ENCODE measurements around the gene CTSL.

The CTSL gene

DNA sequence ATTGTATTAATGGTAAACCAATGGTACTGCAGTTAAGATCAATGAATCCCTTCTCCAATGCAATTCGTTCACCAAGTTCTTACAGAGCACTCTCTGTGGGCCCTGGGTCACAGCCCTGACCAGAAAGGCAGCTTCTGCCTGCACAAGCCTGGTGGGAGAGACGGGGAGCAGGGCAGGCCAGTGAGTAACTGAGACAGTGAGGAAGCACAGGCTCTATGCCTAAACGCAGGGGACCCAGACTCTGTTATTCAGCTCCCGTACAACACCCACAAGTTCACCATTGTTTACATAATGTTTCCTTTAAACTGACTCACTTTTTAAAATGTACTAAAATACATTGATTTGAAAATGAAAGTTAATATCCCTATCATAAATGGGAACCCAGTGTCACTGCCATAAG lies 40.5 kb upstream of the CTSL start:
- DNase-seq (ENCODE audit: low read depth), result no peak
- H3K4me3 ChIP-seq (ENCODE audit: low read depth, low read length), result no peak overlapping the region
- TF ChIP-seq, protein P1, sequence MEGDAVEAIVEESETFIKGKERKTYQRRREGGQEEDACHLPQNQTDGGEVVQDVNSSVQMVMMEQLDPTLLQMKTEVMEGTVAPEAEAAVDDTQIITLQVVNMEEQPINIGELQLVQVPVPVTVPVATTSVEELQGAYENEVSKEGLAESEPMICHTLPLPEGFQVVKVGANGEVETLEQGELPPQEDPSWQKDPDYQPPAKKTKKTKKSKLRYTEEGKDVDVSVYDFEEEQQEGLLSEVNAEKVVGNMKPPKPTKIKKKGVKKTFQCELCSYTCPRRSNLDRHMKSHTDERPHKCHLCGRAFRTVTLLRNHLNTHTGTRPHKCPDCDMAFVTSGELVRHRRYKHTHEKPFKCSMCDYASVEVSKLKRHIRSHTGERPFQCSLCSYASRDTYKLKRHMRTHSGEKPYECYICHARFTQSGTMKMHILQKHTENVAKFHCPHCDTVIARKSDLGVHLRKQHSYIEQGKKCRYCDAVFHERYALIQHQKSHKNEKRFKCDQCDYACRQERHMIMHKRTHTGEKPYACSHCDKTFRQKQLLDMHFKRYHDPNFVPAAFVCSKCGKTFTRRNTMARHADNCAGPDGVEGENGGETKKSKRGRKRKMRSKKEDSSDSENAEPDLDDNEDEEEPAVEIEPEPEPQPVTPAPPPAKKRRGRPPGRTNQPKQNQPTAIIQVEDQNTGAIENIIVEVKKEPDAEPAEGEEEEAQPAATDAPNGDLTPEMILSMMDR (IDR thresholded peaks at IDR 0.05; ENCODE audit: low read depth, low read length), result no peak
- TF ChIP-seq POLR2A (IDR thresholded peaks at IDR 0.05; ENCODE audit: extremely low read depth, insufficient read length) (no peak), MYC (IDR thresholded peaks at IDR 0.05; ENCODE audit: low read depth, low read length) (no peak)
- TF ChIP-seq, protein P2, sequence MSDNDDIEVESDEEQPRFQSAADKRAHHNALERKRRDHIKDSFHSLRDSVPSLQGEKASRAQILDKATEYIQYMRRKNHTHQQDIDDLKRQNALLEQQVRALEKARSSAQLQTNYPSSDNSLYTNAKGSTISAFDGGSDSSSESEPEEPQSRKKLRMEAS (IDR thresholded peaks at IDR 0.05; ENCODE audit: low read depth, low read length), result no peak

DNA sequence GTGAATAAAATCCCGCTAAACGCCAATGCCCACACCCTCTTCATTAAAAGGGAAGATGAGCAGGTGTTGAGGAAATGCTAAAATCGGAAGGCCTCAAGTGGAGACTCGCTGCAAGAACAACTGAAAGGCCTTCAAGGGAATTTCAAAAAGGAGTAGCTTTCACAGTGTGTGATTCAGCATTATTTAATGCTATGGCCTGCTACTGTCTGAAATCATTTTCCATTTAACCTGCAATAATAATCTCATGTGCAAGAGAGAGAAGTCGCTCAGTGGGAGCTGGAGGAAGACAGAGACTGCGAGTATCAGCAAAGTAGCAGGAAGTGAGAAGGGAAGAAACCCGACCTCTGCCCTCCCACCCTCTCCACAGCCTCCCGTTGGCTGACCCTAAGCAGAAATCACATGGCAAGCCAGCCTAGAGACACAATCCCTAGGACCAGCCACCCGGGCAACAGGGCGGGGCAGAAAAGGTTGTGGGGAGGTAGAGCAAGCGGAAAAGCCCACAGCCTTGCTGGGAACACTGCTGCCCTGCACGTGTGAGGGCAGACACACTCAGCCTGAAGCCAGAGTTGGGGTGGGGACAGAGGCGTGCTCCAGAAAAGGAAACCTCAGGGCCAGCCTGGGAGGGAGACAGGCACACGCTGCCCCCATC lies 39.9 kb upstream of the CTSL start:
- DNase-seq (ENCODE audit: low read depth), result no peak
- TF ChIP-seq, protein P2 (IDR thresholded peaks at IDR 0.05; ENCODE audit: low read depth, low read length), result no peak
- TF ChIP-seq MYC (IDR thresholded peaks at IDR 0.05; ENCODE audit: low read depth, low read length) (no peak), POLR2A (IDR thresholded peaks at IDR 0.05; ENCODE audit: extremely low read depth, insufficient read length) (no peak)
- TF ChIP-seq, protein P1 (IDR thresholded peaks at IDR 0.05; ENCODE audit: low read depth, low read length), result no peak
- no peak overlapping the region for H3K4me3 ChIP-seq (ENCODE audit: low read depth, low read length)

DNA sequence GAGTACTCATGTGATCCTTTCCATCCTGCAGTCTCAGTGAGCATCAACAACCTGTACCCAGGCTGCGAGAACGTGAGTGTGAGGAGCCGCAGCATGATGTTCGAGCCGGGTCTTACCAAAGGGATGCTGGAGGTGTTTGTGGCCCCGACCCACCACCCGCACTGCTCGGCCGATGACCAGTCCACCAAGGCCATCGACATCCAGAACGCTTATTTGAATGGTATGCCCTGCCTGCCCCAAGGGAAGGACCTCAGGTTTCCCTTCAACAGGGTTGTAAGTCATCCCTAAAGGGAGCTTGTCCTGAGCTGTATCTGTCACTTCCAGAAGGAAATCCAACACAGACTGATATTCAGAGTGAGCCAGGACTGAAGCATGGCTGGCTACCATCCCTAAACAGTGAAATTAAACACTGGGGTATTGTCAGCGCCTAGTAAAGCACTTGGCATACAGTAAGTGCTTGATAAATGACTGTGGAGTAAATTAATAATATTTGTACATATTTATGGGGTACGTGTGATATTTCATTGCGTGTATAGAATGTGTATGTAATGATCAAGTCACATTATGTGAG lies 39.3 kb upstream of the CTSL start:
- TF ChIP-seq, protein P2 (IDR thresholded peaks at IDR 0.05; ENCODE audit: low read depth, low read length), result no peak
- TF ChIP-seq POLR2A (IDR thresholded peaks at IDR 0.05; ENCODE audit: extremely low read depth, insufficient read length) (no peak), MYC (IDR thresholded peaks at IDR 0.05; ENCODE audit: low read depth, low read length) (no peak)
- TF ChIP-seq, protein P1 (IDR thresholded peaks at IDR 0.05; ENCODE audit: low read depth, low read length), result no peak
- no peak overlapping the region for H3K4me3 ChIP-seq (ENCODE audit: low read depth, low read length)
- no peak for DNase-seq (ENCODE audit: low read depth)

DNA sequence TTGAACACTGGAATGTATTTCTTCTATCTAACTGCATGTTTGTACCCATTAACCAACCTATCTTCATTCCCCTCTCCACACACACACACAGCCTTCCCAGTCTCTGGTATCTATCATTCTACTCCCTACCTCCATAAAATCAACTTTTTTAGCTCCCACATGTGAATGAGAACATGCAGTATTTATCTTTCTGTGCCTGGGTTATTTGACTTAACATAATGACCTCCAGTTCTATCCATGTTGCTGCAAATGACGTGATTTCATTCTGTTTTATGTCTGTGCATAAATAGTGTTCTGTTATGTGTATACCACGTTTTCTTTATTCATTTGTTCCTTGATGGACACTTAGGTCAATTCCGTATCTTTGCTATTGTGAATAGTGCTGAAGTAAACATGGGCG lies 38.7 kb upstream of the CTSL start:
- TF ChIP-seq, protein P1 (IDR thresholded peaks at IDR 0.05; ENCODE audit: low read depth, low read length), result no peak
- TF ChIP-seq POLR2A (IDR thresholded peaks at IDR 0.05; ENCODE audit: extremely low read depth, insufficient read length), result no peak
- TF ChIP-seq MYC (IDR thresholded peaks at IDR 0.05; ENCODE audit: low read depth, low read length), result no peak
- TF ChIP-seq, protein P2 (IDR thresholded peaks at IDR 0.05; ENCODE audit: low read depth, low read length), result no peak
- H3K4me3 ChIP-seq (ENCODE audit: low read depth, low read length), result no peak overlapping the region
- no peak for DNase-seq (ENCODE audit: low read depth)

DNA sequence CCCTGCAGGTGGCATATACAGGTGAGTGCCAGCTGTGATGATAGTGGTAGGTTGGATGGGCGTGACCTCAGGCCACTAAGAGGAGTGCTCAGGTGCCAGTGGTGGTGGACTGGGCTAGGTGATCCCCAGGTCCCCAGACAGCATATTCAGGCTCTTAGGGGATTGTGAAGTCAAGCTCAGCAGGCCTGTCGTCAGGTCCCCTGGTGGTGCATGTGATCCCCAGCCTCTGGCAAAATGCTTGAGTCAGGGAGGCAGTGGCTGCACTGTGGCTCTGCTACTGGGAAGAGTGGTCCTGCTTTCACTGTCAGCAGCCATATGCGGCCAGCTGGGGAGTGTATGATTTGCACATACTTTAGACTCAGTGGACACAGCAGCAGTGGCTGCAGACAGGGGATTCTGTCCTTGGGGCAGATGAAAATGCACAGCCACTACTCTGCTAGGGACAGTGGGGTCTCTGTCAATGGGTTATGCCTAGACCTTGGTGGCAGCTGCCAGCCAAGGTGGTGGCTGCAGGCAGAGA lies 31.6 kb upstream of the CTSL start:
- no peak for DNase-seq (ENCODE audit: low read depth)
- no peak overlapping the region for H3K4me3 ChIP-seq (ENCODE audit: low read depth, low read length)
- TF ChIP-seq, protein P2 (IDR thresholded peaks at IDR 0.05; ENCODE audit: low read depth, low read length), result no peak
- TF ChIP-seq MYC (IDR thresholded peaks at IDR 0.05; ENCODE audit: low read depth, low read length) (no peak), POLR2A (IDR thresholded peaks at IDR 0.05; ENCODE audit: extremely low read depth, insufficient read length) (no peak)
- TF ChIP-seq, protein P1 (IDR thresholded peaks at IDR 0.05; ENCODE audit: low read depth, low read length), result no peak
